ENCODE results near the gene TF. TPM values are rescaled to one million over a fixed set of nuclear protein-coding genes. Genes with fewer than 3 reads are reported as not detected.

The TF gene
- total and polyA plus RNA-seq, 2 of the 8 experiments (the other 6 are each of a cell fraction or from before 2014, with no cell fraction given), result 0.02 to 0.26 TPM

- DNase-seq (ENCODE audit: low read depth in 1 of 2, low spot score in 2 of 2) (no peak), FAIRE-seq (no peak)
- Histone ChIP-seq H4K5ac (ENCODE audit: insufficient read length, low read depth, low read length) (no peak overlapping the region), H2BK20ac (ENCODE audit: low read length) (no peak overlapping the region), H3K27me3 (replicated peaks in 1 of 4; ENCODE audit: control insufficient read depth in 3 of 4, extremely low read depth in 1 of 4, insufficient read depth in 3 of 4, low read length in 3 of 4) (no peaks in the 10 kb centered on the region), H2BK120ac (replicated peaks; ENCODE audit: low read depth, low read length) (no peak overlapping the region), H3K56ac (replicated peaks; ENCODE audit: insufficient read length, low read depth, low read length) (no peak overlapping the region), H3K18ac (ENCODE audit: extremely low read depth, low read length) (no peak overlapping the region), H3K9me3 (ENCODE audit: insufficient read depth in 2 of 2, low read depth in 1 of 2, low read length in 1 of 2) (peaks cover 24 to 39% of the 10 kb centered on the region in 2 experiments), H3K4ac (replicated peaks; ENCODE audit: insufficient read length, low read depth, low read length) (no peak overlapping the region), H4K91ac (replicated peaks; ENCODE audit: insufficient read length, low read length) (no peak overlapping the region), H3K79me2 (ENCODE audit: control insufficient read depth in 1 of 2, insufficient read depth in 2 of 2, low read length in 2 of 2) (no peaks in the 10 kb centered on the region), H3K4me2 (ENCODE audit: insufficient read depth in 1 of 2, low read depth in 2 of 2, low read length in 2 of 2) (no peak overlapping the region), H3K79me1 (ENCODE audit: low read depth, low read length) (no peaks in the 10 kb centered on the region), H3K4me1 (replicated peaks in 1 of 4; ENCODE audit: control insufficient read depth in 3 of 4, insufficient read depth in 4 of 4, low read length in 3 of 4) (no peaks in the 10 kb centered on the region), H3K23me2 (ENCODE audit: low read depth, low read length) (no peaks in the 10 kb centered on the region), H3K23ac (ENCODE audit: insufficient read length) (no peak overlapping the region), H2AK5ac (ENCODE audit: low read depth, low read length) (no peak overlapping the region), H3K36me3 (ENCODE audit: control insufficient read depth in 2 of 4, insufficient read depth in 4 of 4, low read length in 3 of 4) (no peaks in the 10 kb centered on the region), H4K8ac (ENCODE audit: extremely low read depth, insufficient read depth, low read length) (no peak overlapping the region), H2BK5ac (ENCODE audit: low read depth, low read length) (no peak overlapping the region), H2AFZ (ENCODE audit: low read length) (no peak overlapping the region), H2BK12ac (ENCODE audit: low read depth, low read length) (no peak overlapping the region), H3K14ac (ENCODE audit: insufficient read length) (no peak overlapping the region), H4K20me1 (replicated peaks in 1 of 2; ENCODE audit: control insufficient read depth in 1 of 2, insufficient read depth in 2 of 2, low read length in 2 of 2) (no peaks in the 10 kb centered on the region), H3K9ac (replicated peaks in 1 of 4; ENCODE audit: extremely low read depth in 1 of 4, low read depth in 3 of 4, low read length in 3 of 4) (no peak overlapping the region), H2BK15ac (ENCODE audit: low read length) (no peak overlapping the region), H3K4me3 (ENCODE audit: extremely low read depth in 1 of 4, insufficient read depth in 2 of 4, low read depth in 3 of 4, low read length in 4 of 4) (no peak overlapping the region), H3K27ac (ENCODE audit: low read depth, low read length) (no peak overlapping the region)
- no peak for TF ChIP-seq RBBP5 (IDR thresholded peaks at IDR 0.05; ENCODE audit: borderline replicate concordance, low read depth, low read length)
- TF ChIP-seq RNF2 (IDR thresholded peaks at IDR 0.05; ENCODE audit: borderline replicate concordance, low read depth, low read length, missing control alignments, poor library complexity, severe bottlenecking), result no peak
- TF ChIP-seq RFX5 (IDR thresholded peaks at IDR 0.05; ENCODE audit: borderline replicate concordance, low read depth, low read length), result no peak
- TF ChIP-seq CTCF (IDR thresholded peaks at IDR 0.05; ENCODE audit: control extremely low read depth in 1 of 3, insufficient read depth in 1 of 3, low read depth in 1 of 3, low read length in 3 of 3), result no peak
- 90% methylated on average over 4 of the region's 4 CpGs; no CpG with 5 or more reads in 1 of the 2 experiments for WGBS, 2 experiments (ENCODE audit: extremely low coverage in 1 of 2, insufficient coverage in 1 of 2, insufficient read length in 1 of 2, insufficient replicate concordance in 2 of 2, low coverage in 1 of 2, low lambda C conversion rate in 2 of 2, missing lambda C conversion rate in 1 of 2)
- CTCF ChIA-PET (ENCODE audit: partially characterized antibody), result no interaction called here
- POLR2A ChIA-PET (ENCODE audit: partially characterized antibody), result no interaction called here
Measured at GRCh38 chr3:133733226-133733625, 13.0 kb upstream of the TF start.
